Measurements from ENCODE around the gene LIF.

DNA sequence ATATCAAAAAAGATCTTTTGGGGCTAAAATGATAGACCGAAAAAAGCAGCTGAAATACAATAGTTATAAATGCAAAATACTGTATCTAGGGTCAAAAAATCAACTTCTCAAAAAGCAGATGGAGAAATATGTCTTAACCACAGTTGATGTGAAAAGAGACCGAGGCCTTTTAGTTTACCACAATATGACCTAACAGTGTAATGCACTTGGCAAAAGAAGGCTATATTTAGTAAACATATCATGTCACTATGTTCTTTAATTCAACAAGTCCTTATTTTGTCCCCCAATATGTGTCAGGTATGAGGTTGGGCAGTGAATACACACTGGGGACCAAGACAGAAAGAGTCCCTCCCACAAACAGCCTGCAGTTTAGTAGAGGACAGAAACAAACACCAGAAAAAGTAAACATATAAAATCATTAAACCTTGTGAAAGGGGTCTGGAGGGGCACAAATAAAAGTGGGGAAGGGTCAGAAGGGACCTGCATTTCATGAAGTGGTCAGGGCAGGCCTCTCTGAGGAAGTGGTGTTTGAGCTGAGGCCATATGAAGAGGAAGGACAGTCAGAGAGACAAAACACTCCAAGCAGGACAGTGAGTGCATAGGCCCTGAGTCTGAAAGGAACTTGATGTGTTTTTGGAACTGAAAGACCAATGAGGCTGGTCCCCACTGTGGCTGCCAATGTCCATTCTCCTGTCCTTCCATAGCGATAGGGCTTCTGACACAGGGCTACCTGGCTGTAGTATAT, 53.4 kb downstream of the LIF start:
- TF ChIP-seq ZNF70 (CRISPR knock-in tag; IDR thresholded peaks at IDR 0.05) = no peak
- no peak for TF ChIP-seq ESRRG (CRISPR knock-in tag; IDR thresholded peaks at IDR 0.05)
- TF ChIP-seq ZNF8 (CRISPR knock-in tag; IDR thresholded peaks at IDR 0.05) = no peak
- no peak for TF ChIP-seq ZC3H10 (CRISPR knock-in tag; IDR thresholded peaks at IDR 0.05)
- TF ChIP-seq, protein P1, sequence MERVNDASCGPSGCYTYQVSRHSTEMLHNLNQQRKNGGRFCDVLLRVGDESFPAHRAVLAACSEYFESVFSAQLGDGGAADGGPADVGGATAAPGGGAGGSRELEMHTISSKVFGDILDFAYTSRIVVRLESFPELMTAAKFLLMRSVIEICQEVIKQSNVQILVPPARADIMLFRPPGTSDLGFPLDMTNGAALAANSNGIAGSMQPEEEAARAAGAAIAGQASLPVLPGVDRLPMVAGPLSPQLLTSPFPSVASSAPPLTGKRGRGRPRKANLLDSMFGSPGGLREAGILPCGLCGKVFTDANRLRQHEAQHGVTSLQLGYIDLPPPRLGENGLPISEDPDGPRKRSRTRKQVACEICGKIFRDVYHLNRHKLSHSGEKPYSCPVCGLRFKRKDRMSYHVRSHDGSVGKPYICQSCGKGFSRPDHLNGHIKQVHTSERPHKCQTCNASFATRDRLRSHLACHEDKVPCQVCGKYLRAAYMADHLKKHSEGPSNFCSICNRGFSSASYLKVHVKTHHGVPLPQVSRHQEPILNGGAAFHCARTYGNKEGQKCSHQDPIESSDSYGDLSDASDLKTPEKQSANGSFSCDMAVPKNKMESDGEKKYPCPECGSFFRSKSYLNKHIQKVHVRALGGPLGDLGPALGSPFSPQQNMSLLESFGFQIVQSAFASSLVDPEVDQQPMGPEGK (CRISPR knock-in tag; IDR thresholded peaks at IDR 0.05; ENCODE audit: borderline replicate concordance) = no peak
- no peak for TF ChIP-seq CSRNP3 (CRISPR knock-in tag; IDR thresholded peaks at IDR 0.05)
- TF ChIP-seq BACH2 (CRISPR knock-in tag; IDR thresholded peaks at IDR 0.05; ENCODE audit: borderline replicate concordance) = no peak

Data from SK-N-SH treated with all-trans-retinoic acid at 6 μM for 48 hours (cell line).